HFFc6 (cell line): Measurements from ENCODE around the gene CUX1. TPM values are rescaled to one million over a fixed set of nuclear protein-coding genes. Genes with fewer than 3 reads are reported as not detected.

Experiments
- DNase-seq: peaks from one replicate; pipeline ENCODE4 v3.0.0-alpha.2; 2018
- H3K27ac Mint-ChIP-seq: 2 replicates; pipeline ENCODE4 v1.8.0; 2020; ENCODE audit warnings: mild to moderate bottlenecking, mixed read lengths
- H3K27me3 Mint-ChIP-seq: 2 replicates; pipeline ENCODE4 v1.8.0; 2021; ENCODE audit warnings: mild to moderate bottlenecking, moderate library complexity, mixed read lengths; ENCODE audit not compliant: insufficient read depth
- H3K36me3 Mint-ChIP-seq: 2 replicates; pipeline ENCODE4 v1.8.0; 2021; ENCODE audit warnings: low read depth, mixed read lengths
- H3K4me1 Mint-ChIP-seq: 2 replicates; pipeline ENCODE4 v1.8.0; 2020; ENCODE audit warnings: low read depth, mixed read lengths
- H3K4me3 Mint-ChIP-seq: 2 replicates; pipeline ENCODE4 v1.8.0; 2020; ENCODE audit warnings: mild to moderate bottlenecking, moderate library complexity, mixed read lengths
- H3K9me3 Mint-ChIP-seq: 2 replicates; pipeline ENCODE4 v1.8.0; 2020; ENCODE audit warnings: mild to moderate bottlenecking, mixed read lengths
- total RNA-seq, 6 experiments: library from RNA; stranded (reverse); fragmentation: NEBNext Ultra II Directional; extraction: Animal tissue kit (Norgen Biotek cat#: 25700); gene quantifications; 2 replicates in 1 of 6; 3 replicates in 5 of 6; pipeline ENCODE4 v1.2.3, GENCODE V29; 2021
- TF ChIP-seq, protein P1 (sequence below): fragments of 200-600 bp; sonication (generic); IDR thresholded peaks from 2 replicates; pipeline ENCODE4 v1.5.0; 2021; ENCODE audit warnings: antibody characterized with exemption, mild to moderate bottlenecking

Gene CUX1
- total RNA-seq, 6 experiments from 2014 or later: 46.9 to 64.2 (median 51.6) TPM

DNA sequence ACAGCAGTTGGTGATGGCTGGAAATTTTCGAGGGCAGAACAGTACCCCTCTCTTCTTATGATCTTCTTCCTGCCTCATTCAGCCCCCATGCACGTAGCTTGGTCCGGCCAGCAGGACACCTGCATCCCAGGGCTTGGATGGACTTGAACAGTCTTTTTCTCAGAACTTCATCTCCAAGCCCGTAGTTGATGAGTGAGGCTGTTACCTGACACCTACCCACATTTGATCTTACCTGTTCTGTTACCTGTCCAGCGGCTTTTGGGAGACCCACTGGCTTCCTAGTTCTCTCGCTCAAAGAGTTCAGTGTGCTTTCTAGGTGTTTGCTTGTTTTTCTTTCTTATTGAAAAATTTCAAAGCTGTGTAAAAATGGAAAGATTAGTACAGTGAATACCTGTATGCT is 212.2 kb downstream of the CUX1 start:
- no peak for DNase-seq
- 0 out of 2 replicates have a peak, but pooled peaks cover 3% of the 10 kb centered on the region for H3K36me3 Mint-ChIP-seq
- no peaks in the 10 kb centered on the region; the same call in 1 of the 2 replicates for H3K27me3 Mint-ChIP-seq
- no peaks in the 10 kb centered on the region for H3K4me1 Mint-ChIP-seq
- H3K4me3 Mint-ChIP-seq: no peak overlapping the region
- TF ChIP-seq, protein P1, sequence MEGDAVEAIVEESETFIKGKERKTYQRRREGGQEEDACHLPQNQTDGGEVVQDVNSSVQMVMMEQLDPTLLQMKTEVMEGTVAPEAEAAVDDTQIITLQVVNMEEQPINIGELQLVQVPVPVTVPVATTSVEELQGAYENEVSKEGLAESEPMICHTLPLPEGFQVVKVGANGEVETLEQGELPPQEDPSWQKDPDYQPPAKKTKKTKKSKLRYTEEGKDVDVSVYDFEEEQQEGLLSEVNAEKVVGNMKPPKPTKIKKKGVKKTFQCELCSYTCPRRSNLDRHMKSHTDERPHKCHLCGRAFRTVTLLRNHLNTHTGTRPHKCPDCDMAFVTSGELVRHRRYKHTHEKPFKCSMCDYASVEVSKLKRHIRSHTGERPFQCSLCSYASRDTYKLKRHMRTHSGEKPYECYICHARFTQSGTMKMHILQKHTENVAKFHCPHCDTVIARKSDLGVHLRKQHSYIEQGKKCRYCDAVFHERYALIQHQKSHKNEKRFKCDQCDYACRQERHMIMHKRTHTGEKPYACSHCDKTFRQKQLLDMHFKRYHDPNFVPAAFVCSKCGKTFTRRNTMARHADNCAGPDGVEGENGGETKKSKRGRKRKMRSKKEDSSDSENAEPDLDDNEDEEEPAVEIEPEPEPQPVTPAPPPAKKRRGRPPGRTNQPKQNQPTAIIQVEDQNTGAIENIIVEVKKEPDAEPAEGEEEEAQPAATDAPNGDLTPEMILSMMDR: no peak
- H3K9me3 Mint-ChIP-seq: no peaks in the 10 kb centered on the region
- no peak overlapping the region for H3K27ac Mint-ChIP-seq

DNA sequence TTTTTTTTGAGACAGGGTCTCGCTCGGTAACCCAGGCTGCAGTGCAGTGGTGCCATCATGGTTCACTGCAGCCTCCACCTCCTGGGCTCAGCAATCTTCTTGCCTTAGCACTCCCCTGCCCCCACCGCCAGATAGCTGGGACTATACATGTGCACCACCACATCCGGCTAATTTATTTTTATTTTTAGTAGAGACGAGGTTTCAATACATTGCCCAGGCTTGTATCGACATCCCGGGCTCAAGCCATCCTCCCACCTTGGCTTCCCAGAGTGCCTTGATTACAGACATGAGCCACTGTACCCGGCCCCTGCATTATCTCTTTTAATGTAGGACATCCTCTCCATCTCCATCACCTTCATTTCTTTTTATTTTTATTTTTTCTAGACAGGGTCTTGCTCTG is 213.3 kb downstream of the CUX1 start:
- Mint-ChIP-seq H3K9me3 (no peaks in the 10 kb centered on the region), H3K4me1 (no peaks in the 10 kb centered on the region), H3K27ac (no peak overlapping the region), H3K36me3 (0 out of 2 replicates have a peak, but pooled peaks cover 3% of the 10 kb centered on the region), H3K4me3 (no peak overlapping the region), H3K27me3 (no peaks in the 10 kb centered on the region; the same call in 1 of the 2 replicates)
- TF ChIP-seq, protein P1: no peak
- DNase-seq: no peak

GRCh38 chr7:102036958-102037357 is 219.5 kb downstream of the CUX1 start:
- DNase-seq: no peak
- no peaks in the 10 kb centered on the region for H3K27me3 Mint-ChIP-seq
- TF ChIP-seq, protein P1: no peak
- H3K9me3 Mint-ChIP-seq: no peaks in the 10 kb centered on the region
- H3K4me1 Mint-ChIP-seq: peaks cover 29% of the 10 kb centered on the region
- no peak overlapping the region for H3K4me3 Mint-ChIP-seq
- peaks cover 19% of the 10 kb centered on the region for H3K36me3 Mint-ChIP-seq
- H3K27ac Mint-ChIP-seq: no peak overlapping the region

- Mint-ChIP-seq H3K36me3 (peaks cover 16% of the 10 kb centered on the region), H3K27ac (no peak overlapping the region), H3K4me1 (peaks cover 44% of the 10 kb centered on the region), H3K9me3 (no peaks in the 10 kb centered on the region), H3K4me3 (no peak overlapping the region), H3K27me3 (no peaks in the 10 kb centered on the region; the same call in 1 of the 2 replicates)
- TF ChIP-seq, protein P1: no peak
- DNase-seq: no peak
These were observed 222.3 kb downstream of the CUX1 start for GRCh38 chr7:102039706-102040105.

DNA sequence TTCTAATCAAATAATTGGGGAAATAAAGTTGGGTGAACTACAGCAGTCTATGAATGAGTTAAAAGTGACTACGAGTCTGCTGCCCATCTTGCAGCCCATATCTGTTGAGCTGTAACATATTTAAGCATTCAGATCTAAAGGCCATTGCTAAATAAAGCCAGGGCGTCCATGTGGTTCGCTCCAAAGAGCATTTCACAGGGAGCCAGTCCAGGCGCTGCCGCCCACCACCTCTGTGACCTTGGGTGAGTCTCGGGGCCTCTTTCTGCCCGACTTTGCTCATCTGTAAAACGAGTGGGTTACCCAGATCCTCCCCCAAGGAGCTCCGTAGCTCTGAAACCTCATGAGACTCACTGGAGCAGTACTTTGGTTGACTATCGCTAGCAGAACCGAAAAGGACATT is 223.1 kb downstream of the CUX1 start:
- H3K4me1 Mint-ChIP-seq: peaks cover 52% of the 10 kb centered on the region
- no peaks in the 10 kb centered on the region for H3K9me3 Mint-ChIP-seq
- H3K4me3 Mint-ChIP-seq: no peak overlapping the region
- TF ChIP-seq, protein P1: no peak
- H3K27me3 Mint-ChIP-seq: no peaks in the 10 kb centered on the region; the same call in 1 of the 2 replicates
- DNase-seq: no peak
- H3K27ac Mint-ChIP-seq: no peak overlapping the region
- peaks cover 16% of the 10 kb centered on the region for H3K36me3 Mint-ChIP-seq
